ENCODE measurements around the gene CCRL2. TPM values are rescaled to one million over a fixed set of nuclear protein-coding genes. Genes with fewer than 3 reads are reported as not detected.

Gene CCRL2
- 0.26 and 0.33 TPM in 2 replicates for total RNA-seq
- 0.46 and 3.7 TPM in 2 replicates for polyA plus RNA-seq
- 0.23 and 1.8 TPM in 2 replicates for polyA plus RNA-seq (2012)
- polyA minus RNA-seq (ENCODE audit: low replicate concordance), result 0.86 and 1.1 TPM in 2 replicates

- Histone ChIP-seq H3K79me2 (ENCODE audit: control insufficient read depth, insufficient read depth, low read length) (no peaks in the 10 kb centered on the region), H2AFZ (ENCODE audit: low read length) (peak within 1 kb of the TSS; percentile 62), H3K36me3 (ENCODE audit: control insufficient read depth, insufficient read depth, low read length) (no peaks in the 10 kb centered on the region), H3K4me3 (replicated peaks in 1 of 4; ENCODE audit: control extremely low read depth in 1 of 4, insufficient read depth in 1 of 4, low read depth in 3 of 4, low read length in 4 of 4) (peak within 1 kb of the TSS in 3 of 4 experiments; percentile 3 to 37 (median 8)), H3K4me1 (ENCODE audit: control insufficient read depth, extremely low read depth, insufficient read depth, low read length) (peaks cover 21% of the 10 kb centered on the region), H3K9ac (ENCODE audit: insufficient read depth, low read length) (peak within 1 kb of the TSS; percentile 33), H3K4me2 (ENCODE audit: extremely low read depth, insufficient read depth, low read length) (peak within 1 kb of the TSS; percentile 75), H4K20me1 (ENCODE audit: control insufficient read depth, extremely low read depth, insufficient read depth, low read length) (no peaks in the 10 kb centered on the region), H3K27me3 (ENCODE audit: control insufficient read depth, insufficient read depth, low read length) (no peaks in the 10 kb centered on the region), H3K27ac (ENCODE audit: insufficient read depth, low read length) (peak within 1 kb of the TSS; percentile 59), H3K9me3 (ENCODE audit: control insufficient read depth, insufficient read depth, low read depth, low read length) (no peaks in the 10 kb centered on the region)
- TF ChIP-seq CTCF (conservative IDR thresholded peaks at IDR 0.05 in 1 of 2, IDR thresholded peaks at IDR 0.05 in 1 of 2; ENCODE audit: low read depth in 1 of 2, low read length in 2 of 2) (no peak), EZH2 (IDR thresholded peaks at IDR 0.05; ENCODE audit: low read length, missing control alignments) (no peak)
- peak; percentile 37 to 61 for DNase-seq (ENCODE audit: low read depth in 2 of 2)
These were observed at the start of gene CCRL2, which contains the start of gene CCR5AS for GRCh38 chr3:46406788-46407611. CCRL2 (plus strand) TSS chr3:46407259; CDS start chr3:46408080, 821 bp downstream. CCR5AS (minus strand) TSS chr3:46407066.

- Histone ChIP-seq H3K4me2 (ENCODE audit: extremely low read depth, insufficient read depth, low read length) (no peak overlapping the region), H3K9me3 (ENCODE audit: control insufficient read depth, insufficient read depth, low read depth, low read length) (no peaks in the 10 kb centered on the region), H3K9ac (ENCODE audit: insufficient read depth, low read length) (no peak overlapping the region), H3K79me2 (ENCODE audit: control insufficient read depth, insufficient read depth, low read length) (no peaks in the 10 kb centered on the region), H4K20me1 (ENCODE audit: control insufficient read depth, extremely low read depth, insufficient read depth, low read length) (no peaks in the 10 kb centered on the region), H3K4me3 (replicated peaks in 1 of 4; ENCODE audit: control extremely low read depth in 1 of 4, insufficient read depth in 1 of 4, low read depth in 3 of 4, low read length in 4 of 4) (no peak overlapping the region), H3K36me3 (ENCODE audit: control insufficient read depth, insufficient read depth, low read length) (no peaks in the 10 kb centered on the region), H3K4me1 (ENCODE audit: control insufficient read depth, extremely low read depth, insufficient read depth, low read length) (no peaks in the 10 kb centered on the region), H2AFZ (ENCODE audit: low read length) (no peak overlapping the region), H3K27me3 (ENCODE audit: control insufficient read depth, insufficient read depth, low read length) (peaks cover 7% of the 10 kb centered on the region), H3K27ac (ENCODE audit: insufficient read depth, low read length) (no peak overlapping the region)
- TF ChIP-seq CTCF (conservative IDR thresholded peaks at IDR 0.05 in 1 of 2, IDR thresholded peaks at IDR 0.05 in 1 of 2; ENCODE audit: low read depth in 1 of 2, low read length in 2 of 2), result no peak
- TF ChIP-seq EZH2 (IDR thresholded peaks at IDR 0.05; ENCODE audit: low read length, missing control alignments), result no peak
- DNase-seq (ENCODE audit: low read depth in 2 of 2), result no peak
These were observed 48.6 kb upstream of the CCRL2 start for GRCh38 chr3:46358466-46358865.

- Histone ChIP-seq H3K4me3 (replicated peaks in 1 of 4; ENCODE audit: control extremely low read depth in 1 of 4, insufficient read depth in 1 of 4, low read depth in 3 of 4, low read length in 4 of 4) (no peak overlapping the region), H4K20me1 (ENCODE audit: control insufficient read depth, extremely low read depth, insufficient read depth, low read length) (no peaks in the 10 kb centered on the region), H3K36me3 (ENCODE audit: control insufficient read depth, insufficient read depth, low read length) (no peaks in the 10 kb centered on the region), H3K9me3 (ENCODE audit: control insufficient read depth, insufficient read depth, low read depth, low read length) (no peaks in the 10 kb centered on the region), H3K79me2 (ENCODE audit: control insufficient read depth, insufficient read depth, low read length) (no peaks in the 10 kb centered on the region), H3K4me2 (ENCODE audit: extremely low read depth, insufficient read depth, low read length) (no peak overlapping the region), H3K27me3 (ENCODE audit: control insufficient read depth, insufficient read depth, low read length) (peaks cover 7% of the 10 kb centered on the region), H3K4me1 (ENCODE audit: control insufficient read depth, extremely low read depth, insufficient read depth, low read length) (no peaks in the 10 kb centered on the region), H3K9ac (ENCODE audit: insufficient read depth, low read length) (no peak overlapping the region), H3K27ac (ENCODE audit: insufficient read depth, low read length) (no peak overlapping the region), H2AFZ (ENCODE audit: low read length) (no peak overlapping the region)
- peak; percentile 28 to 37 for DNase-seq (ENCODE audit: low read depth in 2 of 2)
- TF ChIP-seq EZH2 (IDR thresholded peaks at IDR 0.05; ENCODE audit: low read length, missing control alignments) (no peak), CTCF (conservative IDR thresholded peaks at IDR 0.05 in 1 of 2, IDR thresholded peaks at IDR 0.05 in 1 of 2; ENCODE audit: low read depth in 1 of 2, low read length in 2 of 2) (no peak)
These were observed 47.1 kb upstream of the CCRL2 start for GRCh38 chr3:46359733-46360493.
